Stimulated activated effector memory CD8-positive, alpha-beta T cell treated with anti-CD3 and anti-CD28 coated beads, Interleukin-12 subunit alpha, Interleukin-12 subunit beta, amount 100 ng/mL, for 72 hours (primary cell): ENCODE results near the gene RRP12.

Source experiments
- ATAC-seq: fragments of 150-1000 bp; cut with Tn5 transposase; 2 replicates; pipeline ENCODE4 v1.10.0; 2021
- DNase-seq, 2 donors: peaks; one replicate each; pipeline ENCODE4 v3.0.0; 2021 to 2022; ENCODE audit warnings: low spot score in 2 of 2
- H3K27ac Mint-ChIP-seq: one replicate; pipeline ENCODE4 v1.8.0; 2022; ENCODE audit warnings: mild to moderate bottlenecking, mixed read lengths
- H3K36me3 Mint-ChIP-seq: one replicate; pipeline ENCODE4 v1.8.0; 2022; ENCODE audit warnings: mild to moderate bottlenecking, mixed read lengths
- H3K4me1 Mint-ChIP-seq: one replicate; pipeline ENCODE4 v1.8.0; 2022; ENCODE audit warnings: mixed read lengths
- H3K4me3 Mint-ChIP-seq: one replicate; pipeline ENCODE4 v1.8.0; 2022; ENCODE audit warnings: mild to moderate bottlenecking, mixed read lengths
- H3K9me3 Mint-ChIP-seq: one replicate; pipeline ENCODE4 v1.8.0; 2022; ENCODE audit warnings: mixed read lengths

Gene RRP12

GRCh38 chr10:97385565-97385964, 15.6 kb downstream of the RRP12 start:
- Mint-ChIP-seq H3K27ac (no peak overlapping the region), H3K4me1 (no peaks in the 10 kb centered on the region), H3K9me3 (no peaks in the 10 kb centered on the region), H3K36me3 (peaks cover 71% of the 10 kb centered on the region), H3K4me3 (no peak overlapping the region)
- no peak for ATAC-seq
- DNase-seq, result no peak

- Mint-ChIP-seq H3K9me3 (no peaks in the 10 kb centered on the region), H3K36me3 (peaks cover 69% of the 10 kb centered on the region), H3K27ac (no peak overlapping the region), H3K4me3 (no peak overlapping the region), H3K4me1 (no peaks in the 10 kb centered on the region)
- no peak for DNase-seq
- ATAC-seq, result no peak
Observed at GRCh38 chr10:97384641-97385040, 16.5 kb downstream of the RRP12 start.

- ATAC-seq, result peak; percentile 8
- Mint-ChIP-seq H3K4me1 (no peaks in the 10 kb centered on the region), H3K9me3 (no peaks in the 10 kb centered on the region), H3K27ac (no peak overlapping the region), H3K4me3 (no peak overlapping the region), H3K36me3 (peaks cover 73% of the 10 kb centered on the region)
- no peak for DNase-seq
Observed at GRCh38 chr10:97384156-97384555, 17.0 kb downstream of the RRP12 start.

- no peak overlapping the region for H3K4me3 Mint-ChIP-seq
- peaks cover 72% of the 10 kb centered on the region for H3K36me3 Mint-ChIP-seq
- ATAC-seq, result no peak
- DNase-seq, result no peak
- H3K9me3 Mint-ChIP-seq, result no peaks in the 10 kb centered on the region
- H3K4me1 Mint-ChIP-seq, result no peaks in the 10 kb centered on the region
- peak overlapping the region; percentile 40 for H3K27ac Mint-ChIP-seq
Observed at GRCh38 chr10:97383159-97383558, 18.0 kb downstream of the RRP12 start.

- peaks cover 72% of the 10 kb centered on the region for H3K36me3 Mint-ChIP-seq
- DNase-seq, result no peak
- no peak overlapping the region for H3K4me3 Mint-ChIP-seq
- no peaks in the 10 kb centered on the region for H3K9me3 Mint-ChIP-seq
- no peak for ATAC-seq
- H3K27ac Mint-ChIP-seq, result no peak overlapping the region
- no peaks in the 10 kb centered on the region for H3K4me1 Mint-ChIP-seq
Observed at GRCh38 chr10:97381626-97382025, 19.5 kb downstream of the RRP12 start.

GRCh38 chr10:97380516-97380915, 20.6 kb downstream of the RRP12 start:
- Mint-ChIP-seq H3K4me1 (no peaks in the 10 kb centered on the region), H3K9me3 (no peaks in the 10 kb centered on the region), H3K36me3 (peaks cover 72% of the 10 kb centered on the region)

GRCh38 chr10:97378933-97379921, 21.9 kb downstream of the RRP12 start:
- no peak for ATAC-seq
- Mint-ChIP-seq H3K4me1 (no peaks in the 10 kb centered on the region), H3K27ac (no peak overlapping the region), H3K4me3 (no peak overlapping the region), H3K36me3 (peaks cover 79% of the 10 kb centered on the region), H3K9me3 (no peaks in the 10 kb centered on the region)
- no peak for DNase-seq

More at GRCh38 chr10:97380516-97380915, 20.6 kb downstream of the RRP12 start:
- ATAC-seq (no peak), DNase-seq (no peak)
- Mint-ChIP-seq H3K4me3 (no peak overlapping the region), H3K27ac (no peak overlapping the region)

- no peak for ATAC-seq
- H3K27ac Mint-ChIP-seq, result no peak overlapping the region
Observed at GRCh38 chr10:97376413-97376812, 24.7 kb downstream of the RRP12 start.

GRCh38 chr10:97373456-97373855, 27.7 kb downstream of the RRP12 start:
- ATAC-seq, result no peak
- H3K36me3 Mint-ChIP-seq, result peaks cover 89% of the 10 kb centered on the region
- no peaks in the 10 kb centered on the region for H3K9me3 Mint-ChIP-seq
- peaks cover 4% of the 10 kb centered on the region for H3K4me1 Mint-ChIP-seq
- no peak overlapping the region for H3K27ac Mint-ChIP-seq
- DNase-seq, result no peak
- no peak overlapping the region for H3K4me3 Mint-ChIP-seq

More at GRCh38 chr10:97376413-97376812, 24.7 kb downstream of the RRP12 start:
- peaks cover 83% of the 10 kb centered on the region for H3K36me3 Mint-ChIP-seq
- H3K4me3 Mint-ChIP-seq, result no peak overlapping the region
- no peak for DNase-seq
- peaks cover 2% of the 10 kb centered on the region for H3K4me1 Mint-ChIP-seq
- H3K9me3 Mint-ChIP-seq, result no peaks in the 10 kb centered on the region

GRCh38 chr10:97372233-97372875, 28.8 kb downstream of the RRP12 start:
- ATAC-seq, result no peak
- Mint-ChIP-seq H3K4me3 (no peak overlapping the region), H3K4me1 (peaks cover 4% of the 10 kb centered on the region), H3K27ac (no peak overlapping the region), H3K9me3 (no peaks in the 10 kb centered on the region), H3K36me3 (peaks cover 89% of the 10 kb centered on the region)
- DNase-seq, result no peak

- peaks cover 89% of the 10 kb centered on the region for H3K36me3 Mint-ChIP-seq
- no peak for ATAC-seq
- peaks cover 4% of the 10 kb centered on the region for H3K4me1 Mint-ChIP-seq
- peak overlapping the region; percentile 30 for H3K27ac Mint-ChIP-seq
- DNase-seq, result no peak
- H3K9me3 Mint-ChIP-seq, result no peaks in the 10 kb centered on the region
- H3K4me3 Mint-ChIP-seq, result no peak overlapping the region
Observed at GRCh38 chr10:97371696-97372095, 29.4 kb downstream of the RRP12 start.

- peaks cover 81% of the 10 kb centered on the region for H3K36me3 Mint-ChIP-seq
- H3K4me3 Mint-ChIP-seq, result no peak overlapping the region
- no peak overlapping the region for H3K27ac Mint-ChIP-seq
- no peaks in the 10 kb centered on the region for H3K9me3 Mint-ChIP-seq
- peaks cover 4% of the 10 kb centered on the region for H3K4me1 Mint-ChIP-seq
- ATAC-seq, result no peak
- DNase-seq, result no peak
Observed at GRCh38 chr10:97367126-97367649, 34.0 kb downstream of the RRP12 start.

GRCh38 chr10:97366572-97366971, 34.6 kb downstream of the RRP12 start:
- peaks cover 75% of the 10 kb centered on the region for H3K36me3 Mint-ChIP-seq
- no peak overlapping the region for H3K27ac Mint-ChIP-seq
- H3K4me3 Mint-ChIP-seq, result no peak overlapping the region
- H3K4me1 Mint-ChIP-seq, result peaks cover 4% of the 10 kb centered on the region
- H3K9me3 Mint-ChIP-seq, result no peaks in the 10 kb centered on the region
- no peak for ATAC-seq
- DNase-seq, result no peak

GRCh38 chr10:97365761-97366351, 35.3 kb downstream of the RRP12 start:
- Mint-ChIP-seq H3K27ac (no peak overlapping the region), H3K36me3 (peaks cover 69% of the 10 kb centered on the region), H3K9me3 (no peaks in the 10 kb centered on the region), H3K4me1 (no peaks in the 10 kb centered on the region), H3K4me3 (no peak overlapping the region)
- ATAC-seq, result no peak
- no peak for DNase-seq

- no peaks in the 10 kb centered on the region for H3K4me1 Mint-ChIP-seq
- ATAC-seq, result no peak
Observed at GRCh38 chr10:97363071-97363470, 38.1 kb downstream of the RRP12 start.

More at GRCh38 chr10:97363071-97363470, 38.1 kb downstream of the RRP12 start:
- no peak for DNase-seq
- no peak overlapping the region for H3K4me3 Mint-ChIP-seq
- H3K9me3 Mint-ChIP-seq, result no peaks in the 10 kb centered on the region
- peak overlapping the region; percentile 65 for H3K27ac Mint-ChIP-seq
- peaks cover 65% of the 10 kb centered on the region for H3K36me3 Mint-ChIP-seq
